ENCODE measurements around the gene CAT. TPM values are rescaled to one million over a fixed set of nuclear protein-coding genes. Genes with fewer than 3 reads are reported as not detected.

The CAT gene
- total and polyA plus RNA-seq, 9 donors, result 38.5 to 125 (median 53.9) TPM

- Histone ChIP-seq H3K27ac (no peak overlapping the region), H3K4me3 (no peak overlapping the region), H3K4me1 (ENCODE audit: insufficient read depth) (no peaks in the 10 kb centered on the region), H3K27me3 (no peaks in the 10 kb centered on the region), H3K36me3 (no peaks in the 10 kb centered on the region), H3K9me3 (no peaks in the 10 kb centered on the region)
- DNase-seq, result no peak
- intact Hi-C loops (cut with DNase I), result no loop called here
- WGBS, 3 donors, result 19 to 28% (median 26%) methylated on average over 2 of the region's 2 CpGs
- no peak for TF ChIP-seq POLR2A (IDR thresholded peaks at IDR 0.05)
- no peak for TF ChIP-seq EP300 (IDR thresholded peaks at IDR 0.05)
- TF ChIP-seq CTCF (IDR thresholded peaks at IDR 0.05), result no peak
Measured at GRCh38 chr11:34508524-34508923, 69.8 kb downstream of the CAT start.

GRCh38 chr11:34509336-34509876 is 70.7 kb downstream of the CAT start:
- WGBS, 3 donors, result 18 to 30% (median 18%) methylated on average over 5 of the region's 5 CpGs
- no peaks in the 10 kb centered on the region for H3K4me1 ChIP-seq (ENCODE audit: insufficient read depth)
- intact Hi-C loops (cut with DNase I), result no loop called here
- no peak overlapping the region for H3K27ac ChIP-seq
- H3K4me3 ChIP-seq, result no peak overlapping the region
- H3K36me3 ChIP-seq, result no peaks in the 10 kb centered on the region
- TF ChIP-seq CTCF (IDR thresholded peaks at IDR 0.05) (no peak), EP300 (IDR thresholded peaks at IDR 0.05) (no peak), POLR2A (IDR thresholded peaks at IDR 0.05) (no peak)
- no peaks in the 10 kb centered on the region for H3K27me3 ChIP-seq
- no peak for DNase-seq
- H3K9me3 ChIP-seq, result no peaks in the 10 kb centered on the region

GRCh38 chr11:34510218-34510617 is 71.5 kb downstream of the CAT start:
- H3K4me1 ChIP-seq (ENCODE audit: insufficient read depth), result no peaks in the 10 kb centered on the region
- H3K27me3 ChIP-seq, result no peaks in the 10 kb centered on the region
- H3K27ac ChIP-seq, result no peak overlapping the region
- TF ChIP-seq CTCF (IDR thresholded peaks at IDR 0.05) (no peak), POLR2A (IDR thresholded peaks at IDR 0.05) (no peak), EP300 (IDR thresholded peaks at IDR 0.05) (no peak)
- intact Hi-C loops (cut with DNase I), result no loop called here
- DNase-seq, result no peak
- no peaks in the 10 kb centered on the region for H3K36me3 ChIP-seq
- no peaks in the 10 kb centered on the region for H3K9me3 ChIP-seq
- no peak overlapping the region for H3K4me3 ChIP-seq

- Histone ChIP-seq H3K4me3 (no peak overlapping the region), H3K27me3 (no peaks in the 10 kb centered on the region), H3K36me3 (no peaks in the 10 kb centered on the region), H3K27ac (no peak overlapping the region), H3K9me3 (no peaks in the 10 kb centered on the region), H3K4me1 (ENCODE audit: insufficient read depth) (no peaks in the 10 kb centered on the region)
- DNase-seq, result no peak
- intact Hi-C loops (cut with DNase I), result no loop called here
- WGBS, 3 donors, result 92 to 97% (median 97%) methylated on average over 2 of the region's 2 CpGs
- TF ChIP-seq EP300 (IDR thresholded peaks at IDR 0.05) (no peak), POLR2A (IDR thresholded peaks at IDR 0.05) (no peak), CTCF (IDR thresholded peaks at IDR 0.05) (no peak)
Measured at GRCh38 chr11:34510673-34511072, 71.9 kb downstream of the CAT start.
